ENCODE measurements around the gene ARIH1.
"Not testable (repeated sequence)": the region's sequence is repeated elsewhere in the genome, so short reads cannot be mapped to it uniquely, and the experiment has no call there.

ARIH1 gene, protein sequence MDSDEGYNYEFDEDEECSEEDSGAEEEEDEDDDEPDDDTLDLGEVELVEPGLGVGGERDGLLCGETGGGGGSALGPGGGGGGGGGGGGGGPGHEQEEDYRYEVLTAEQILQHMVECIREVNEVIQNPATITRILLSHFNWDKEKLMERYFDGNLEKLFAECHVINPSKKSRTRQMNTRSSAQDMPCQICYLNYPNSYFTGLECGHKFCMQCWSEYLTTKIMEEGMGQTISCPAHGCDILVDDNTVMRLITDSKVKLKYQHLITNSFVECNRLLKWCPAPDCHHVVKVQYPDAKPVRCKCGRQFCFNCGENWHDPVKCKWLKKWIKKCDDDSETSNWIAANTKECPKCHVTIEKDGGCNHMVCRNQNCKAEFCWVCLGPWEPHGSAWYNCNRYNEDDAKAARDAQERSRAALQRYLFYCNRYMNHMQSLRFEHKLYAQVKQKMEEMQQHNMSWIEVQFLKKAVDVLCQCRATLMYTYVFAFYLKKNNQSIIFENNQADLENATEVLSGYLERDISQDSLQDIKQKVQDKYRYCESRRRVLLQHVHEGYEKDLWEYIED

DNA sequence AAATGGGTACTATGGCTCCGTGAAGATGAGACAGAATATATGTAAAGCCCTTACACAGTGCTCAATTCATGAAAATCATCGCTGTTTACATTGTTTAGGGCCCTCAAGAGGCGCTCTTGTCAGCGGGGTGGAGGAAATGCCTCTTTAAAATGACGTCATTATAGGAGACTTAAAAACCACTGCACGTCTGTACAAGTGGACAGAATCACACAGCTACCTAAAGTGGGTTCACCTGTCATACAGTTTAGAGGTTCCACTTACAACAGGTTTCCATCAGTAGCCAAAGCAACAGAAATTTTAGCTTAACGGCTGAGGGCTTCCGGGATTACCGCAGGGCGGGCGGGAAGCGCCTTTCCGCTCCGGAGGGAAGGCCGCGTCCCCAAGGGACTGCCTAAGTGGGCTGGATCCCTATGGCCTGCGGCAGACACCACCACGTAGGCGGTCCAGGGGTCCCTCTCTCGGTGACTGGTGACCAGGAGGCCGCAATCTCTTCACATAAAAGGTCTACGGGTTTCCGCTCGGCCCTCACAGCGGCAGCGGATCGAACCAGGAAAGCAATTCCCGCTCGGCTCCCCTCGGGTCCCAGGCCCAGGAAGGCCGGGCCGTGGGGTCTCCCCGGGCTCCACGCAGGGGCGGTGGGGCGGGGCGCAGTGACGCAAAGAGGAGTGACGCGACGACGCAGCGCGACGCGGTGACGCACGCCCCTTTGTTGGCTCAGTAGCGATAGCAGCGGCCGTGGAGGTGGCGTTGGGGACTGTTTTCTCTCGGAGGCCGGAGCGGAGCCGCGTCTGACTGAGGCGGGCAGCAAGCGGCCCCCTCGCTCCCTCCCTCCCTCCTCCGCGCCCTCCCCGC, at the start of gene ARIH1:
TSS of gene ARIH1 (plus strand) at position 717 of the 852 bp plus-strand sequence. CDS start 310 bp downstream, outside the sequence.
- DNase-seq: peak; percentile 61

DNA sequence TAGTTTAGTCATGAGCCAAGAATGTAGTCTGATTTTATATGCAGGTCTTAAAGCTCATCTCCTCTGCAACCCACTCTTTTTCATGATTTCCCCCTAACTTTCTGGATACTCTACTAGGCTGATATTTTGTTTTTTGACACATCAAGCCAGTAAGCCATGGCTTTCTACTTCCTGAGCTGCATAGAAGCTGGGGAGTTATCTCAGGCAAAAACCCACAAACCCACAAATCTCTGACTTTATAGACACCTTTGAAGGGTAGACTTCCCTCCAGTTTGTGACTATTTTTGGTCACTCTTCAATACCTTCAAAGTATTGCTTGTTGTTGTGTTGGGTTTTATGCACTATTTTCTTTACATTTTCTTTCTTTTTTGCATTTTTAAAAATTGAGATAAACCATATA, 47.4 kb upstream of the ARIH1 start:
- DNase-seq: no peak

DNA sequence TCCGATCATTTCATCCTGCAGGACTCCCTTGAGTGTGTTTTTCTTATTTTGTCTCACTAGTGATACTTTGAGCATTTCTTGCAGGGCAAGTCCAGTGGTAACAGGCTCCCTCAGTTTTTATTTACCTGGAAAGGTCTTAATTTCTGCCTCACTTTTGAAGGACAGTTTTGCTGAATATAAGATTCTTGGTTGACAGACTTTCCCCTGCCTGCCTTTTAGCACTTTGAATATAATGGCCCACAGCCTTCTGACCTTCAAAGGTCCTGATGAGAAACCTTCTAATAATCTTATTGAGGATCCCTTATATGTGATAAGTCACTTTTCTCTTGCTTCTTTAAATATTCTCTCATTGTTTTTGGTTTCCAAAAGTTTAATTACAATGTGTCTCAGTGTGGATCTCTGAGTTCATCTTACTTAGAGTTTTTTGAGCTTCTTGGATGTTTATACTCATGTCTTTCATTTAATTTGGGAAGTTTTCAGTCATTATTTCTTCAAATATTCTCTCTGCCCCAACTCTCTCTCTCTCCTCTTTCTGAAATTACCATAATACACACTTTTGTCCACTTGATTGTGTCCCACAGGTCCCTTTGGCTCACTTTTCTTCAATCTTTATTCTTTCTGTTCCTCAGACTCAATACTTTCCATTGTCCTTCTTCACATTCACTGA, 36.3 kb upstream of the ARIH1 start:
- no peak for DNase-seq

DNA sequence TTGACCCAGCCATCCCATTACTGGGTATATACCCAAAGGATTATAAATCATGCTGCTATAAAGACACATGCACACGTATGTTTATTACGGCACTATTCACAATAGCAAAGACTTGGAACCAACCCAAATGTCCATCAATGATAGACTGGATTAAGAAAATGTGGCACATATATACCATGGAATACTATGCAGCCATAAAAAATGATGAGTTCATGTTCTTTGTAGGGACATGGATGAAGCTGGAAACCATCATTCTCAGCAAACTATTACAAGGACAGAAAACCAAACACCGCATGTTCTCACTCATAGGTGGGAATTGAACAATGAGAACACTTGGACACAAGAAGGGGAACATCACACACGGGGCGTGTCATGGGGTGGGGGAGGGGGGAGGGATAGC, 31.3 kb upstream of the ARIH1 start:
- DNase-seq: not testable (repeated sequence)

DNA sequence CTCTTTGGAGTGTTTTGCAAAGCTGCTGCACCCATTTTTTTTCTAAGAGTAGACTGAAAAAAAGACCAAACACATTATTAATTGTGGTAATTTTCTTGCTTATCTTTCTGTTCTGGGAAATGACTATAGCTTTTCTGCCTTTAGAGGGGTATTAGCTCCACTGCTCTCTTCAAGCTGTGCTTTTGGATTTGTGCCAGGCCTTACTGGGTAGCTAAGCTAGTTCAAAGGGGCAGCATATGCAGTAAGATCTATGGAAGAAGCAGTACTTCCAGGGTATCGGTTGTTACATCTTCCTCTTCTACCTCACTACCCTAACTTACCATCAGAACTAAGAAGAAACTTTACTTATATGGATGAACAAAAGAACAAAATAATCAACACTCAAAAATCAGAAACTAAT, 28.7 kb upstream of the ARIH1 start:
- DNase-seq: peak; percentile 0

DNA sequence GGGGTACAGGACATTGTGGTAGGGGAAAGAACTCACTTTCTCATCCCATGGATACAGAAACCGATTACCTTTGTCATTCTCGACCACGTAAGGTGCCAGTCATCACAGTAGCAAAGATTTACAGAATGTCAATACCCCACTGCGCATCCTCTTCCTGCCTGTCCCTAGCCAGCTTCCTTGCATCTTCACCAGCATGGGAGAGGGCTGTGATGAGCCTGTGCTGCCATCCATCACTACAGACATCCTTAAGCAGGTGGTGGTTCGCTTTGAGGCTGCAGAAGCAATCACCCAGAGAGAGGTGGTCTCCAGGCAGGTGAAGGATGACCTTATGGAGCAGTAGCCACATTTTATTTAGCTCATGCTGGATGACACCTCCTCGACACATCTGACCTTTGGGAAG, 23.3 kb upstream of the ARIH1 start:
- no peak for DNase-seq

DNA sequence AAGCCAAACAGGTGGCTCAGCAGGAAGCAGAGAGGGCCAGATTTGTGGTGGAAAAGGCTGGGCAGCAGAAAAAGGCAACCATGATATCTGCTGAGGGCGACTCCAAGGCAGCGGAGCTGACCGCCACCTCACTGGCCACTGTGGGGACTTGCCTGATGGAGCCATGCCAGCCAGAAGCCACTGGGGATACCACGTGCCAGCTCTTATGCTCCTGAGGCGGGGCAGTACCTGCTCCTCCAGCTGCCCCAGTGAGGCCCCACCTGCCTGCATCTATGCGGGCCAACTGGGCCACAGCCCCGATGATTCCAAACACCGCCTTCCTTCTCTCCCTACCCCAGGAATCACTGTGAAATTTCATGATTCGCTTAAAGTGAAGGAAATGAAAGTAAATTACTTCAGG, 22.9 kb upstream of the ARIH1 start:
- no peak for DNase-seq

DNA sequence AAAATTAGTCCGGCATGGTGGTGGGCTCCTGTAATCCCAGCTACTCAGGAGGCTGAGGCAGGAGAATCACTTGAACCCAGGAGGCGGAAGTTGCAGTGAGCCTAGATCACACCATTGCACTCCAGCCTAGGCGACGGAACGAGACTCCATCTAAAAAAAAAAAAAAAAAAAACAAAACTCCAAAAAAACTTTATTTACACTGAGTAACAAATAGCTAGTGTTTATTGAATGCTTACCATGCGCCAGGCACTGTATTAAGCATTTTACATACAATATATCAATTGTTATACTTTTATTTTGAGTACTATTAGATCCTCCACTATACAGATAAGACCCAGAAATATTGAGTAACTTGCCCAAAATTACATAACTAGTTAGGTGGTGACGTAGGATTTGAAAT, 17.4 kb upstream of the ARIH1 start:
- no peak for DNase-seq

DNA sequence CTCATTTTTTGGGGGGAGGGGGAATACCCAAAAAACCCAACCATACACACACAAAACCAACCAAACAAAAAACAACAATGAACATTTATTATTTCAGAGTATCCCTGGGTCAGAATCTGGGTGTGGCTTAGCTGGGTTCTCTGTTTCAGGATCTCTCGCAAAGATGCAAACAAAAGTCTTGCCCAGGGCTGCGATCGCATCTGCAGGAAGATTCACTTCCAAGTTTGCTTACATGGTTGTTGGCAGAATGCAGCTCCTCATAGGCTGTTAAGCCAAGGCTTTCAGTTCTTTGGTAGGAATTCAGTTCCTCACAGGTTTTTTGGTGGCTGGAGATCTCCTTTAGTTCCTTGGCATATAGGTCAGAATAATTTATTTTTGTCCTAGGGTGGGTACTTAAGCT, 13.7 kb upstream of the ARIH1 start:
- no peak for DNase-seq

DNA sequence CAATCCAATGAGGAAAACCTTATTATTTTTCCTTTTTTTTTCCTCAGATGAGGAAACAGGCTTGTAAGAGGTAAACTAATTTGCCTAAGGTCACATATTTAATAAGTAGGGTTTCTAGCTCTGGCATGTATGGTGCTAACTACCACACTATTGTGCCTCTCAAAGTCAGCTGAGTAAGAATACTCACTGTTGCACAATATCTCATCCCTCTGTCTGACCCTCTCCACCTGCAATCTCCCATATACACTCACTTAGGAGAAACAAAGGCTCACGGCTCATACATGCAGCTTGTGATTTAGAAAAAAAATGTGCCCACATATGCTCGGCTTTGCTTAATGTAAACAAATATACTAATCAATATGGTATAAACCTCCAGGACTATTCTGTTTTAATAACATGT, 10.4 kb upstream of the ARIH1 start:
- DNase-seq: no peak

DNA sequence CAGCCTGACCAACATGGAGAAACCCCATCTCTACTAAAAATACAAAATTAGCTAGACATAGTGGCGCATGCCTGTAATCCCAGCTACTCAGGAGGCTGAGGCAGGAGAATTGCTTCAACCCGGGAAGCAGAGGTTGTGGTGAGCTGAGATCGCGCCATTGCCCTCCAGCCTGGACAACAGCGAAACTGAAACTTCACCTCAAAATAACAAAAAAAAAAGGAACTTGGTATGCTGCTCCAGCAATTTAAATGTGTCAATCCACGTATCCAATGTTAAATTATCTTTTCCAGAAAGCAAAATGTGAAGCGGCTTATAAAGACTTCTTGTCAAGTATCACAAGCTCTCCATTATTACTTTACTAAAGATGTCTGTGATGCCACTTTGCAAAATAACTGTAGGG, 9.9 kb upstream of the ARIH1 start:
- DNase-seq: no peak

DNA sequence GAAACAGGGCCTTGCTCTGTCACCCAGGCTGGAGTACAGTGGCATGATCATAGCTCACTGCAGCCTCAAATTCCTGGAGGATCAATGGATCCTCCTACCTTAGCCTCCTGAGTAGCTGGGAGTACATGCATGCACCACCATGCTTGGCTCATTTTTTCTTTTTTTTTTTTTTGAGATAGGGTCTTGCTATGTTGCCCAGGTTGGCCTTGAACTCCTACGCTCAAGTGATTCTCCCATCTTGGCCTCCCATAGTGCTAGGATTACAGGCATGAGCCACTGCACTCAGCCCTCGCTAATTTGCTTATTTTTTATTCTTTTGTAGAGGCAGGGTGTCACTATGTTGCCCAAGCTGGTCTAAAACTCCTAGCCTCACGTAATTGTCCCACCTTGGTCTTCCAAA, 6.0 kb upstream of the ARIH1 start:
- no peak for DNase-seq

DNA sequence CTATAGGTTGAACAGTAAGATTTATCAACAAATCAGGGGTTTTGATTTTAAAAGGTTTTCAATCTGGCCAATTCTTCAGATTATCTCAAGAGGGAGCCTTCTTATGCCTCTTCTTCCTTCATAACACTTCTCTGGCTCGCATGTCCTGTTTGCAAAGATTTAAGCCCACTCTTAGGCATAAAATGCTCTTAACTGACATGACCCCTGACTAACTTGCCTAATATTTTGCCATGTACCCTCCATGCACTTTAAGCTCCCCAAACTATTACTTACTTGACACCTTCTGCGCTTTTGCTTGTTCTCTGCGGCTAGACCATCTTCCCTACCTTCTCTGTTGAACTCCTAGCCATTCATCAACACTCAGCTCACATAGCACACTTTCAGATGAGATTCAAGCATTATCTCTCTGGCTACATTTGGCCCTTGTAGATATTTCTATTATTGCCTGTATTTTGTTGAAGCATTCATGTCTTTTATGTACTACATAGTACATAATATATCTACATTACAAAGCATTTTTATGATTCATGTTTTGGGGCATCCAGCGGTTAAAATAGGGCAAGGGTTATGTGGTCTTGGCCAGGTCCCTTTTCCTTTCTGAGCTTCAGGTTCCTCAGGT, 1.0 kb upstream of the ARIH1 start:
- DNase-seq: no peak

DNA sequence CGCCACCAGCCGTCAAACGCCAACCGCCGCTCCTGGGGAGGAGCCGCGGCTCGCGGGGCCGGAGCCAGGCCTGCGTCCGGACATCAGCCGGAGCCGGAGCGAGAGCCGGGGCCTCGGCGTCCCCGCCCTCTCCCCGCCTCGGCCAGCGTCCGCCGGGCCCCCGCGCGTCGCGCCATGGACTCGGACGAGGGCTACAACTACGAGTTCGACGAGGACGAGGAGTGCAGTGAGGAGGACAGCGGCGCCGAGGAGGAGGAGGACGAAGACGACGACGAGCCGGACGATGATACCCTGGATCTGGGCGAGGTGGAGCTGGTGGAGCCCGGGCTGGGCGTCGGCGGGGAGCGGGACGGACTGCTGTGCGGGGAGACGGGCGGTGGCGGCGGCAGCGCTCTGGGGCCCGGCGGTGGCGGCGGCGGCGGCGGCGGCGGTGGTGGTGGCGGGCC, 359 bp downstream of the ARIH1 start:
- DNase-seq: no peak

DNA sequence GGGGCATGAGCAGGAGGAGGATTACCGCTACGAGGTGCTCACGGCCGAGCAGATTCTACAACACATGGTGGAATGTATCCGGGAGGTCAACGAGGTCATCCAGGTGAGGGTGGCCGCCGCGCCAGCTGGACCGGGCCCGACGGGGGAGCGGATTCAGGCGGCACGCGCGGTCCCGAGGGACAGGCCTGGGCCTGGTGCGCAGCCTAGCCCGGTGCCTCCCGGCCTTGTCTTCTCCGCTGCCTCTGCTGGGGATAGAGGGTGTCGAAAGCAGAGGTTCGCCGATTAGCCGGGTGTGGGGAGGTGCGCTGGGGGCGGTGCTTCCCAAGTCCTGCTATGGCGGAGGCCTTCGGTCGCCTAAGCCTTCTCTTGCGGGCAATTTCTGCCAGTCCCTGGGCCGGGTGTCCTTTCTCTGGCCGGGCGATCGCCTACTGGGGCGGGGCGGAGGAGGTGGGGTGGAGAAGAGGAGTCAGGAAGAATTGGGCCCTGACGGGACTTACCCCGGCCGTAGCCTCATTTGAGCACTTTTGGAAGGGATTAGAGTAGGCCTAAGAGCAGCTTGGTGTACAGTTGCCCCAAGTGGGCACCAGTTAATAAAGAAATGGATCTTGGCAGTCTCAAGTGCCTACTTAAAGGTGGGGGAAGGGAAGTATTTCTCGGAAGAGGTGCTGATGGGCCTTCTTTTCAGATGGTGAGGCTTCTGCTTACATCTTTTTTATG, 940 bp downstream of the ARIH1 start:
- no peak for DNase-seq

DNA sequence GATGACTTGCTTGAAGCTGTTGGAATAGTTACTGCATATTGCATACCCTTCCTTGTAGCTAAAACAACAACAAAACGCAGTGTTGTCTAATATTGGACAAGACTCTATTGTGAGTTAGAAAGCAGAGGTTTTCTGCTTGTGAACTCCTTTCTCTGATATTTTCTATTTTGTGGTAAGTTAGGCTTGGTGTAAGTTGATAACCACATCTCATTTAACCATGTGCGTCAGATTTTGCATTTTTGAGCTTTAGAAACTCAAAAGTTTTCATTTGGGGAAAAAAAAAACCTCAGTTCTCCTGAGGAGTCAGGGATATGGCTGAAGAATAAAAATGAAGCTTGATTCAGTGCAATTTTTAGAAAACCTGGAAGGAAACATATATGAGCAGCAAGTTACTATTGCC, 1.5 kb downstream of the ARIH1 start:
- DNase-seq: no peak

DNA sequence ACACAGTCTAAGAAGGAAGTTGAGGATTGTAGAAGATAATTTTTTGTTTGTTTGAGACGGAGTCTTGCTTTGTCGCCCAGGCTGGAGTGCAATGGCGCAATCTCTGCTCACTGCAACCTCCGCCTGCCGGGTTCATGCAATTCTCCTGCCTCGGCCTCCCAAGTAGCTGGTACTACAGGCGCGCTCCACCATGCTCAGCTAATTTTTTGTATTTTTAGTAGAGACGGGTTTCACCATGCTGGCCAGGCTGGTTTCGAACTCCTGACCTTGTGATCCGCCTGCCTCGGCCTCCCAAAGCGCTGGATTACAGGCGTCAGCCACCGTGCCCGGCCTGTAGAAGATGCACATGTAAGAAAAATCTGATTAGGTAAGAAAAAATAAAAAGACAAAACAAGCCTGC, 2.2 kb downstream of the ARIH1 start:
- not testable (repeated sequence) for DNase-seq

DNA sequence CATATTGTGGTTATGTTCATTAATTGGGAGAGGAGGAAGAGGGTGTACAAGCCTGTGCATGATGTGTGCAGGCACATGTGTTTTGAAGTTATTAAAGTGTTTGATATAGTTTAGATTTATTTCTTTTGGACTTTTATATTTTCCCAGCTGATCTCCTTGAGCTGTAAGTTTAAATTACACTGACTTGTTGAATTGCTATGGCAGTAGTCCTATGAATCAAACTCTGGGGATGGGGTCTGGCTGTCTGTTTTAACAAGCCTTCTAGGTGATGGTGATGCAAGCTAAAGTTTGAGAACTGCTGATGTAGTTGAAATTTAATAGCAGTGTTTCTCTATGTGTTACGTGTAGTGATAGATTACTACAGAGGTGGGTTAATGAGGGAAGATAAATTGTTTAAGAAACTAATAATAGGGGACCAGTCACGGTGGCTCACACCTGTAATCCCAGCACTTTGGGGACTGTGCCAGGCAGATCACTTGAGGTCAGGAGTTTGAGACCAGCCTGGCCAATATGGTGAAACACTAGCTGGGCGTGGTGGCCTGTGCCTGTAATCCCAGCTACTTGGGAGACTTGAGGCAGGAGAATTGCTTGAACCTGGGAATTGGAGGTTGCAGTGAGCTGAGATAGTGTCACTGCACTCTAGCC, 7.0 kb downstream of the ARIH1 start:
- DNase-seq: no peak

DNA sequence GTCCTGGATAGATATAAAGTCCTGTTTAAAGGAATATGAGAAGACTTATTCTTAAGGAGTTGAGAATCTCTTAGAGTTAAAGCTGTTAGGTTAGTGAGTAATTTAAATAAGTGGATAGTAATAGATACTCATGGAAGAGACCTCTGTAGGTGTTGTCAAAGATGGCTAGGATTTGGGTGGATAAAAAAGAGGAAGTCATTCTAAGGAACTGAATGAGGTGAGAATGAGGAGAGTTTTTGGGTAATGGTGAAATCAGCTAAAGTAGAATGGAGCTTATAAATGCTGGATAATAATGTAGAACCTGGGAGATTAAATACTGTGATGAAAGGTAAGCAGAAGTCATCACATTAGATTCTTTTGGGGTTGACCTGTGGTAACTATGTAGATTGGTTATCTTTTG, 8.1 kb downstream of the ARIH1 start:
- no peak for DNase-seq

DNA sequence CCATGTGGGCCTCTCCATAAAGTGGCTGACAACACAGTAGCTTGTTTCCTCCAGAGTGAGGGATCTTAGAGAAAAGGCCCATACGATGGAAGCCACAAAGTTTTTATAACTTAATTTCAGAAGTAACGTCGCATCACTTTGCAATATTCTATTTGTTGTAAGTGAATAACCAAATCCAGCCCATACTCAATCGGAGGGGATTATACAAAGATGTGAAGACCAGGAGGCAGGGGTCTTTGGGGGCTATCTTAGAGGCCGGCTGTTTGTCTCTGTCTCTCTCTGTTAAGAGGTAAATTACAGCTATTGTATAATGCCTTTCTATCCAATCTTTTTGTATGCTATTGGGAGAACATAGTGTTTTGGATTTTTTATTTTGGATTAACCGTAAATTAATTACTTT, 9.1 kb downstream of the ARIH1 start:
- no peak for DNase-seq

DNA sequence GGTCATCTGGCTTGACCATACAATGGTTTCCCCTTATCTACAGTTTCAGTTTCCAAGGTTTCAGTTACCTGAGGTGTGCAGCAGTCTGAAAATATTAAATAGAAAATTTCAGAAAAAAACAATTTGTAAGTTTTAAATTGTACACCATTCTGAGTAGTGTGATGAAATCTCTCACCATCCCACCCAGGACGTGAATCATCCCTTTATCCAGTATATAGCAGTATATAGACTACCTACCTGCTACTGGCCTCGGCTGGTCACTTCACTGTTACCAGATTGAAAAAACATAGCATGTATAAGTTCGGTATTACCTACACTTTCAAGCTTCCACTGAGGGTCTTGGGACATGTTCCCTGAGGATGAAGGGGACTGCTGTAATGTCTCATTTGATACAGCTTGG, 12.0 kb downstream of the ARIH1 start:
- no peak for DNase-seq
